IPS-18a (cell line): ENCODE measurements around the gene MYO6.

Experiments
- H3K27ac ChIP-seq: one replicate; pipeline ENCODE4 v1.5.1; 2013; ENCODE audit warnings: low read length
- H3K27me3 ChIP-seq: one replicate; pipeline ENCODE4 v1.6.1; 2013; ENCODE audit warnings: mild to moderate bottlenecking, low read length; ENCODE audit not compliant: control insufficient read depth, insufficient read depth
- H3K36me3 ChIP-seq: one replicate; pipeline ENCODE4 v1.6.1; 2013; ENCODE audit warnings: low read depth, low read length; ENCODE audit not compliant: control insufficient read depth
- H3K4me1 ChIP-seq: one replicate; pipeline ENCODE4 v1.6.1; 2013; ENCODE audit warnings: low read depth, low read length; ENCODE audit not compliant: control insufficient read depth
- H3K4me3 ChIP-seq: one replicate; pipeline ENCODE4 v1.5.1; 2013; ENCODE audit warnings: low read length
- H3K9ac ChIP-seq: one replicate; pipeline ENCODE4 v1.6.1; 2013; ENCODE audit warnings: mild to moderate bottlenecking, low read length, moderate library complexity
- H3K9me3 ChIP-seq: one replicate; pipeline ENCODE4 v1.6.1; 2013; ENCODE audit warnings: low read depth, low read length; ENCODE audit not compliant: control insufficient read depth

Gene MYO6

DNA sequence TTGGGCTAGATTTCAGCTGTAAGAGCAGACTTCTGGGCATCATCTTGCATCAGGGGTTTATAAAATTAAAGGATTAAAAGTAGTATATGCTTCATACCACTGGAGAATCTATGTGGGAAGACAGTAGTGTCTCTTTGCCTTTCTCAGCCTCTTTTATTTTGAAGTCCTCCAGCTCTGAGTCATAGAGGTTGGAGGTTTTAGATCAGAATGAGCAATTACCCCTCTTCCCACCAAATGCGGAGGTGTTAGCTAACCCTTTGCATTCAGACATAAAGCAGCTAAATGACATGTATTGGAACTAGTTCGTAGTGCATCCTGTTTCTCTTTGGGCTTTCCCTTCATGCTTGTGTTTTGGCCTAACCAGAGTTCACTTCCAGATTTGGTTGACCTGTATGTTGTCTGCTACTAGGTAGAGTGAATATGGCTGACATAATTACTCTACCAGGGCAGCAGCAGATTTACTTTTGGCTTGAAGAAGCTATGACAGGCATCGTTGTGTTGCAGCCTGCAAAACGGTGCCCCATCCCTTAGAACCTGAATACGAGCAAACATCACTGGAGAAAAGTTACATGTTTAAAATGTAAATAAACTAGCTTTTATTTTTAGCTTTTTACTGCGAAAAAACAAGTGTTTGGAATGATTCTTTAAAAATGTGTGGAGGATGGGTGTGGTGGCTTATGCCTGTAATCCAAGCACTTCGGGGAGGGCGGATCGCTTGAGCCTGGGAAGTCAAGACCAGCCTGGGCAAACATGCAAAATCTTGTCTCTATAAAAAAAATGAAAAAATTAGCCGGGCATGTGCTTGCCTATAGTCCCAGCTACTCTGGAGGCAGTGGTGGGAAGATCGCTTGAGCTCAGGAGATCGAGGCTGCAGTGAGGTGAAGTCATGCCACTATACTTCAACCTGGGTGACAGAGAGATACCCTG is 82.2 kb downstream of the MYO6 start:
- H3K9ac ChIP-seq: no peak overlapping the region

DNA sequence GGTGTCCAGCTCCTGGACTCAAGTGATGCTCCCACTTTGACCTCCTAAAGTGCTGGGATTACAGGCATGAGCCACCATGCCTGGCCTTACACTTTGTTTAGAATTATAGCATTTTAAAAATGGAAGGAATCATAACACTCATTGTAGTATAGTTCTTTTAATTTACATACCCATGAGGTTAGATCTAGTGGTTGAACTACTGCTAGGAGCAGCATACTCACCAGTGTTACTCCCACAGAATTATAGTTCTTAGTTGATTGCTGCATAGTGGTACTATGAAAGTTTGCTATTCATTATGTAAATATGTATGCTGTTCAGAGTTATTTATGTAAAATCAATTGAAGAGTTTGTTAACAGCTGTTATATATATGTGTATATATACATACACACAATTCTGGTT is 85.4 kb downstream of the MYO6 start:
- H3K27ac ChIP-seq: no peak overlapping the region
- no peak overlapping the region for H3K4me3 ChIP-seq
- H3K4me1 ChIP-seq: no peaks in the 10 kb centered on the region
- H3K36me3 ChIP-seq: no peaks in the 10 kb centered on the region
- H3K27me3 ChIP-seq: no peaks in the 10 kb centered on the region
- H3K9ac ChIP-seq: no peak overlapping the region
- H3K9me3 ChIP-seq: no peaks in the 10 kb centered on the region

More for the DNA sequence above, 82.2 kb downstream of the MYO6 start:
- H3K27me3 ChIP-seq: no peaks in the 10 kb centered on the region
- H3K9me3 ChIP-seq: no peaks in the 10 kb centered on the region
- H3K27ac ChIP-seq: no peak overlapping the region
- no peaks in the 10 kb centered on the region for H3K36me3 ChIP-seq
- H3K4me3 ChIP-seq: no peak overlapping the region
- no peaks in the 10 kb centered on the region for H3K4me1 ChIP-seq

DNA sequence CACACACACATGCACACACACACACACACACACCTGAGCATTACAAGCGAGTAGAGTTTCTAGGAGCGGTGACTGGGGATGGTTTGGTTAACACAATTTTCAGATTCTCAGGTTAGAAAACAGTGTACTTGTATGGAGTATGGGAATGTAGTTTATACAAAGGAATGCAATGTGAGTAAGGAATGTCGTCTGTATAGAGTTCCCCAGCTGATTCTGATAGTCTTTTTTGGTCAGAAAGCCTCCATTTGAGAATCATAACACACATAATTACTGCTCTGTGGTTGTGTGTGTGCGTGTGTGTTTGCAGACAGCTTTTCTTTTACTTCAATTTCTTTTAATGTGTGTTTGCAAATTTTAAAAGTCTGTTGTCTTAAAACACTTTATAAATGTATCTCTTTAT is 93.2 kb downstream of the MYO6 start:
- no peaks in the 10 kb centered on the region for H3K9me3 ChIP-seq
- H3K9ac ChIP-seq: no peak overlapping the region
- H3K27ac ChIP-seq: no peak overlapping the region
- H3K27me3 ChIP-seq: no peaks in the 10 kb centered on the region
- H3K4me1 ChIP-seq: no peaks in the 10 kb centered on the region
- no peak overlapping the region for H3K4me3 ChIP-seq
- no peaks in the 10 kb centered on the region for H3K36me3 ChIP-seq

DNA sequence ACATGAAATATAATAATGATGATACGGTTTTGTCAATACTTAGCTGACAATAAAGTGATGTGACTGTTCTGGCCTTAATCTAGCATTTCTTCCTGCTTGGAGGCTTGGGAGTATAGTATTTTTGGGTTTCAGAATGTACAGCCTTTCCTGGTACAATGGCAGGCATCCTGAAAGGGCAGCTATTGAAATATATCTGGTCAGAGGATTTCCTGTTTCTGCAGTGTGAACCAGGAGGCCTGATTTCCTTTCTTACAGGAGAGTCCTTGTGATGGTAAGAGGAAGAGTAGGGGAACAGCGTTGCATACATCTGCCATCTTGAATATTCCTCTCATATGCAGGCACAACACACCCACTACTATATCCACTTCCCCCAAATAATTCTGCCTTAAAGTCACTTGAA is 93.7 kb downstream of the MYO6 start:
- Histone ChIP-seq H3K9ac (no peak overlapping the region), H3K4me1 (no peaks in the 10 kb centered on the region), H3K27me3 (no peaks in the 10 kb centered on the region), H3K9me3 (no peaks in the 10 kb centered on the region), H3K4me3 (no peak overlapping the region), H3K27ac (no peak overlapping the region), H3K36me3 (no peaks in the 10 kb centered on the region)

DNA sequence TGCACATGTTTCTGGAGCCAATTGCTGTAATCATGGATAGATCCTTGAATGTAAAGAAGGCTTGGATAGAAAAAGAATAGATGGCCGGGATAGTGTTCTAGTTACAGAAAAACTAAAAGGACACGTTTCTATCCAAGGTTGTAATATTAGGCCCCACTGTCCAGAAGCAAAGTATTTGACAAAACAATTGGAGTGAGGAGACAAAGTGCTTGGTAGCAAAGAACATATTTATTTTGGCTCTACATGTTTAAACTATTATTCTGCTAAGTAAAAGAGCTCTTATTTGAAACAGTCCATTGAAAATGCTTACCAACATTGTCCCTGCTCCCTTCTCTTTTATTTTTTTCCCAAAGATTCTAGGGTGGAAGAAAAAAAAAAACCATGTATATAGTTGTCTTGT is 94.4 kb downstream of the MYO6 start:
- H3K36me3 ChIP-seq: no peaks in the 10 kb centered on the region
- no peak overlapping the region for H3K4me3 ChIP-seq
- H3K9me3 ChIP-seq: no peaks in the 10 kb centered on the region
- H3K27me3 ChIP-seq: no peaks in the 10 kb centered on the region
- no peaks in the 10 kb centered on the region for H3K4me1 ChIP-seq
- H3K27ac ChIP-seq: no peak overlapping the region
- H3K9ac ChIP-seq: no peak overlapping the region

DNA sequence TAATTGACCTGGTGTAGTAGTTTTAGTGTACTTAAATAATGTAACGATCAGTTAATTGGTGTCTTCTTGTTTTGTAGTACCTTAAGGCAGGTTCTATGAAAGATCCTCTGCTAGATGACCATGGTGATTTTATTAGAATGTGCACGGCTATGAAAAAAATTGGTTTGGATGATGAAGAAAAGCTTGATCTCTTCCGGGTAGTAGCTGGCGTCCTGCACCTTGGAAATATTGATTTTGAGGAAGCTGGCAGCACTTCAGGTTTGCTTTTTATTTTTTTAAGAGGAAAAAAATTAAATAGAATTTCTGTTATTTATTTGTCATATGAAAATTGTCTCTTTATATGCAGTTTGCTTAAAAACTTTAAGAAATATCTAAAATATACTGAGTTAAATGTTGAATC is 99.2 kb downstream of the MYO6 start:
- no peak overlapping the region for H3K4me3 ChIP-seq
- no peaks in the 10 kb centered on the region for H3K36me3 ChIP-seq
- H3K27me3 ChIP-seq: no peaks in the 10 kb centered on the region
- no peaks in the 10 kb centered on the region for H3K4me1 ChIP-seq
- H3K9me3 ChIP-seq: no peaks in the 10 kb centered on the region
- H3K27ac ChIP-seq: no peak overlapping the region
- H3K9ac ChIP-seq: no peak overlapping the region

DNA sequence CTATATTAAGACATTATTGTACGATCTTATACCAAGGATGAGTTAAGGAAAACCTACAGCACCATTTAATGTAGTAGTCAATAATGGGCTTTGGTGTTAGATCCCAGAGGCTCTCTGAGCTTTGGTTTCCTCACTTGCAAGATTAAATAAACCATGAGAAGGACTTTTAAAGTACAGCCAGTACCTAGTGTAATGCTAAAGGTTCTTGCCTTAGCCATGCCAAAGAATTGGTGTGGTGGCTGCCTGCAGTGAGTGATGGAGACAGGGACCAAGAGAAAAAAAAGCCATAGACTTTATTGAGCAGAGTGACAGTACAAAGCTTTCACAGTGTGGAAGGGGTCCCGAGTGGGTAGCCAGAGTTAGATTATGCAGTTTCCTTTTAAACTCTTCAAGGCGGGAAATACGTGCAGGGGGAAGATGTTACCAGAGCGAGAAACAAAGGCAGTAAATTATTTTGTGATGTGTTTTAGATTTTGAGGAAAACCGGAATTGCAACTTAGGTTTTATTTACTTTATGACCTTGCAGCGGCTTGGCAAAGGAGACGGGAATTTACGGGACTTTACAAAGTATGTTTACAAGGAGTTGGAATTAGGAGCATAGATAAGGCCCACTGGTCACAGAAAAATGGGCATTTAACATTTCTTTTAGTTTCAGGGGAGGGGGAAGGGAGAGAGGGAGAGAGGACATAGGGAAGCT is 100.4 kb downstream of the MYO6 start:
- Histone ChIP-seq H3K4me1 (no peaks in the 10 kb centered on the region), H3K4me3 (no peak overlapping the region), H3K9me3 (no peaks in the 10 kb centered on the region), H3K27ac (no peak overlapping the region), H3K36me3 (no peaks in the 10 kb centered on the region), H3K9ac (no peak overlapping the region), H3K27me3 (no peaks in the 10 kb centered on the region)

DNA sequence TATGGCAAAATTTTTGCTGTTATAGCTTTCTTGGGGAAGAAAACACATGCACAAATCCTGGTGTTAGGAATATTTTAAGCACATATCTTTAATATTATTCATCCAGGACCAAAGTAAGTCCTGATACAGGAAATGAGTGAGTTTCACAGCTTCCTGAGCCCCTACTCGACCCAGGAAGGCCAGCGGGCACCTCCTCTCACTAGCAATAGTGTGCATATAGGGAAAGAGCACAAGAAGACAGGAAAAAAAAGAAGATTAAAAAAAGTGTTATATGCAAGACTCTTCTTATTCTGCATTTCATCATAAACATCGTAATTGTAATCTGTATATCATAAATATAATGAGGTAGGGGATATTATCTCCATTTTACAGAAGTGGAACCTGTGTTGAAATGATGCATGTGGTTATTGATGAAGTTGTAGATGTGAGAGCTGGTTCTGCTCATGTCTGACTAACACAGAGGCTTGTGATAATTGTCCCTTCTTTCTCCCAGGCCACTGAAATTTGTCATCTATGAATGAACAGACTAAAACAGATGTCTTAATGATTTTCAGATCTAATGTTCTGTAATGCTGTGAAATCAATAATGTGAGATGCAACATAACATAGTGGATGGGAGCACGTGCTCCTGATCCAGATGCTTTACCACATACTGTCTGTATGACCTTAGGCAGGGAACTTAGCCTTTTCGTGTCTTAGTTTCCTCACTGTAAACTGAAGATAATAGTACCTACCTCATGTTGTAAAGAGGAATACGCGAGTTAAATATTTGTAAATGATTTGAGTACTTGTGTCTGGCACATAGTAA is 101.2 kb downstream of the MYO6 start:
- H3K9me3 ChIP-seq: no peaks in the 10 kb centered on the region

DNA sequence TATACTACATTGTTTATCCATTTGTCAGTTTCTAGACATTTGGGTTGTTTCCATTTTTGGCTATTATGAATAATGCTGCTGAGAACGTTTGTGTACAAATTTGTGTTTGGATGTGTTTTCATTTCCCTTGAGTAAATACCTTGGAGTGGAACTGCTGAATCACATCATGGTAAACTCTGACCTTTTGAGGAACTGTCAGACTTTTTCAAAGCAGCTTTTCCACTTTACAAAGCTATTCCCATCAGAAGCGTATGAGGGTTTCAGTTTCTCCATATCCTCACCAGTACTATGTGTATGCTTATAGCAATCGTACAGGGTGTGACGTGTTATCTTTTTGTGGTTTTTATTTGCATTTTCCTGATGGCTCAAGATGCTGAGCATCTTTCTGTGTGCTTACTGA is 103.7 kb downstream of the MYO6 start:
- no peak overlapping the region for H3K27ac ChIP-seq
- H3K9ac ChIP-seq: no peak overlapping the region
- H3K4me3 ChIP-seq: no peak overlapping the region
- no peaks in the 10 kb centered on the region for H3K36me3 ChIP-seq
- H3K4me1 ChIP-seq: no peaks in the 10 kb centered on the region
- no peaks in the 10 kb centered on the region for H3K9me3 ChIP-seq
- no peaks in the 10 kb centered on the region for H3K27me3 ChIP-seq

More for the DNA sequence above, 101.2 kb downstream of the MYO6 start:
- Histone ChIP-seq H3K27ac (no peak overlapping the region), H3K27me3 (no peaks in the 10 kb centered on the region), H3K4me1 (no peaks in the 10 kb centered on the region), H3K36me3 (no peaks in the 10 kb centered on the region), H3K9ac (no peak overlapping the region), H3K4me3 (no peak overlapping the region)

DNA sequence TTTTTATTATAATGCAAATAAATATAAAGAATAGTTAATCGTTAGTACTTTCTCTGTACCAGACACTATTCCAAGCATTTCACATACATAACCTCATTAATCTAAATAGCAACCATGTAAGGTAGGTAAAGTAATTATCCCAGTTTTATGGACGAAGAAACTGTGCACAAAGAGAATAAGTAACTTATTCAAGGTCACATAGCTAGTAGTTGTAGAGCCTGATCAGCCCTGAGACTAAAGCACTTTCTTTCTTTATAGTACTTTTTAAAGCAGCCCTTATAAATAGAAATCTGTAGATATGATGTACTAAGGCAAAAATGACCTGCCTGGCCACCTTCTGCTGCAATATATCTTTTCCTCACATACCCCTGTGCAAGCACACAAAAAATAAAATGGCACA is 104.8 kb downstream of the MYO6 start:
- Histone ChIP-seq H3K9ac (no peak overlapping the region), H3K4me1 (no peaks in the 10 kb centered on the region), H3K4me3 (no peak overlapping the region), H3K27me3 (no peaks in the 10 kb centered on the region), H3K27ac (no peak overlapping the region), H3K9me3 (no peaks in the 10 kb centered on the region), H3K36me3 (no peaks in the 10 kb centered on the region)

DNA sequence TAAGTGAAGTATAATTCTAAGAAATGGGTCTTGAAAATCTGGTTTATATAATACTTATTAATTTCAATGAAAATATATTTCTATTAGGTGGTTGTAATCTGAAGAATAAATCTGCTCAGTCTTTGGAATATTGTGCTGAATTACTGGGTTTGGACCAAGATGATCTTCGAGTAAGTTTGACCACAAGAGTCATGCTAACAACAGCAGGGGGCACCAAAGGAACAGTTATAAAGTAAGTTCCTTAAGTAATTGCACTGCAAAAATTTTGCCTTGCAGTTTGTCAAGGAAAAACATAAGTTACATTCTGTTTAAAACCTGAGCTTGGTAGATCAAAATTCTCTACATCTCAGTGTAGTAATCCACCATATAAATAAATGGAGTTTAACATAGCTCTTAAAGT is 106.0 kb downstream of the MYO6 start:
- Histone ChIP-seq H3K9me3 (no peaks in the 10 kb centered on the region), H3K27me3 (no peaks in the 10 kb centered on the region), H3K4me1 (no peaks in the 10 kb centered on the region), H3K9ac (no peak overlapping the region), H3K36me3 (no peaks in the 10 kb centered on the region), H3K27ac (no peak overlapping the region), H3K4me3 (no peak overlapping the region)
